GM18907 (cell line): ENCODE results near the gene GSTM4.
"Not testable (repeated sequence)": the region's sequence is repeated elsewhere in the genome, so short reads cannot be mapped to it uniquely, and the experiment has no call there.

Experiments used
- ATAC-seq: cut with Tn5 transposase; IDR thresholded peaks from one replicate; pipeline ENCODE4 v1.9.1; 2021; ENCODE audit warnings: mild to moderate bottlenecking, moderate library complexity; ENCODE audit not compliant: unreplicated experiment

GSTM4 gene

DNA sequence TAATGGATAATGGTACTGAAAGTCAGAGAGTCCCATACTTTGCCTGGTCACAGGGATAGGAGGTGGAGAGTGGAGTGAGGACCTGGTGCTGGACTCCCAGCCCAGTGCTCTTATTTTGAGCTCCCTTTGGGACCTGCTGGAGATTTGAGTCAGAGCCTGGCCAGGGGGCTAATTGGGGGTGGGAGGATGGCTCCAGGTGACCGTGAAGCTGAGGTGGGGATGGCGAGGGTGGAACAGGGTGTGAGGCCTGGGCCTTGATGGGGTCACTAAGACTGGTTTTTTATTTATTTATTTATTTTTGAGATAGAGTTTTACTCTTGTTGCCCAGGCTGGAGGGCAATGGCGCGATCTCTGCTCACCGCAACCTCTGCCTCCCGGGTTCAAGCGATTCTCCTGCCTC is 18.5 kb upstream of the GSTM4 start:
- no peak for ATAC-seq

DNA sequence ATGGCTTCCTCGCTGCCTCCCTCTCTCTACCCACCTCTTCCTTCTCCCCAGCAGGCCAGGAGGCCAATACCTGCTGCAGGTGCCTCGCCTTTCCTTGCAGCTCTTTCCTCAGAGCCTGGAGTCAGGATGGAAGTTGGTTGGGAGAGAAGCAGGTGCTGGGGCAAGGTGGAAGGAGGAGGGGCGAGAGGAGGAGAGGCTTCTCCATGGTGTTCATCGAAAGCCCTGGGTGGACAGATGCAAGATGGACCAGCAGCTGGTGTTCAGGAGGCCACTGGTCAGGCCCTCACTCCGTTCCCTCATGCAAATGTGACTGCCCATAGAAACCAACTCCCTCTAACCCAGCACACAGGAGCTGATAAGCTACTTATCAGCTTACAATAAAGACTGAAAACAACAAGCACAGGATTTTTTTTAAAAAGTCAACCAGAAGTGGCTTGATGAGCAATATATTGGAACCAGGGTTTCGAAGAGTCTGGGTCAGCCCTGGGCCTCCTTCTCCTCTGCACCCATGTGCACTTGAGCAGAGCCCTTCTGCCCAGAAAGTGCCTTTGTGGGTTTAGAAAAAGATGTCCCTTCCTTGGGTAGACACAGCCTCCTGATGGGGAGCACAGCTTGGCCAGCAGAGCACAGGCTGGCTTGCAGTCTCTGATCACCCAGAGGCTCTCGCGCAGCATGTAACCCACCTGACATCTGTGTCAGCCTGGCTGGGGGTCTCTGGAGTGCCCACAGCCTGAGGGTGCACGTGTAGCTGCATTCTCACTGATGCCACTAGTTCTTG is 16.6 kb upstream of the GSTM4 start:
- no peak for ATAC-seq

DNA sequence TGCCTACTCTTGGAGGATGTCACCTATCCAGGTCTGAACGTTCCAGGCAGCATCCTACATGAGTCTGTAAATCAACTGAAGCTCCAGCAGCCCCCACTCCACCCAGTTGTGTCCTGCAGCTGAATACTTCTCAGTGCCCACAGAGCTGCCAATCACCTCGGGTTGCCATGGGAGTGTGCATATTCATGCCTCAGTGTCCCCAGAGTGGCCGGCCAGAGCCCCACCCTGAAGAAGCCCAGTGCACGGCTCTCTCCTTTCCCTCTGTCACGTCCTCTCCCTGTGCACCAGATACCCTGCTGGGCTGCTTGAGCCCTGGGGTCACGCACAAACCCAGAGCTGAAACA is 16.1 kb upstream of the GSTM4 start:
- ATAC-seq = peak; percentile 10

DNA sequence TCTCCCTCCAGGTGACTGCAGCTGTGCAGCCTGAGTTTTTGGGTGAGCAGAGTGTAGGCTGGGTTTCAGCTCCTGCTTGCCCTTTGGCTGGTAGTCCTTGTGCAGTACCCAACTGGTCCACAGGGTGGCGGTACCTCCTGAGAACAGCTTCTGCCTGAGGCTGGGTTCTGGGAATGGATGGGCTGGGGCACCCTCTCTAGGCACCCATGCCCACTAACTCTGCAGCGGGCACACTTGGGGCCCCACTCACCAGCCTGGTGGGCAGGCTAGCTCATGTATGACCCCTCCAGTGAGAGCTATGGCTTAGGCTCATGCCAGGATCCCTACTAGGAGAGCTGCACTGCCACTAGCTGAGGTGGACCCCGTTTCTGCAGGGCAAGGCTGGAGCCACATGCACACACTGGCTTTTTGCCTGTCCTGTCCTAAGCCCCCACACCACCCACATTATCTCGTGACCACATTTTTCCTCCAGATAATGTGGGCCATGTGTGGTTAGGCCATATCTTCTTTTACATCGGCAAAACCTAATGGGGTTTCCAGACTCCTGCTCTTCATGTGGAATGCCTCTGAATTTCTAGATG is 15.5 kb upstream of the GSTM4 start:
- ATAC-seq = peak; percentile 66

DNA sequence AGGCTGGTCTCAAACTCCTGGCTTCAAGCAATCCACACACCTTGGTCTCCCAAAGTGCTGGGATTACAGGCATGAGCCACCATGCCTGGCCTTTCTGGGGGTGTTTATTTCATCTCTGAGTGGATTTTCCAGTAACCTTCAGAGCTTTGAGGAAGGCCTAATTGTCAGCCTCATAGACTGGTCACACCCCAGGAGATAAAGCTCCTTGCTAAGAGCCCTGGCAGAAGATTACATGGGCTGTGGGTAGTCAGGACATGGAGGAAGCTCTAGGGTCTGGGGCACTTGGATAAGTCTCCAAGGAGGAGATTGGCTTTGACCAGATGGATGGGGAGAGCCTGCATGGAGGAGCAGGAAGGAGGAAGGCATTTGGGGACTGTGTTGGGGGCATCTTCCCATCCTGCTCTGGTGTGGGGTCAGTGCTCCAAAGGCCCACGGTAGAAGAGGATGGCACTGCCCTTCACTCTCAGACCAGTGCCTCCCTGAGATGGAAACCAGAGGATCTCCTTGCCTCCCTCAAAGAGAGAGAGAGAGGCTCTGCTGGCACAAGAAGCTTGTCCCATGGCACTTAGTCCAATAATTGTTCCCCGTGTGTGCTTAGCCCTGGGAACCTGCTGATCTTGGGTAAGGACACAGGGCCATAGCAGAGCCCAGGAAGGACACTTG is 14.7 kb upstream of the GSTM4 start:
- ATAC-seq = no peak

DNA sequence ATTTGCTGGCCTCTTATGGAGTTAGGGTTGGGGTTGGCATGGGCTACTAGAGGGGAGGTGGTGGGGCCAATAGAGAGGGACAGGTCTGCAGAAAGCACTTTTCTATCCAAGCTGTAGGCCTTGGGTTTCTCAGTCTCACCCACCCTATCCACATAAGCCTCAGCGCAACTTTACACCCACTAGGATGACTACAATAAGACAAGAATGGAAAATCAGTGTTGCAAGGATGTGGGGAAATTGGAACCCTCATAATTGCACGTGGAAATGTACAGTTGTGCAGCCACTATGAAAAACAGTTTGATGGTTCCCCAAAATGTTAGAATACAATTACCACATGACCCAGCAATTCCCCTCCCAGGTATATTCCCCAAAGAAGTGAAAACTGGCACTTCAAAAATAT is 14.0 kb upstream of the GSTM4 start:
- no peak for ATAC-seq

DNA sequence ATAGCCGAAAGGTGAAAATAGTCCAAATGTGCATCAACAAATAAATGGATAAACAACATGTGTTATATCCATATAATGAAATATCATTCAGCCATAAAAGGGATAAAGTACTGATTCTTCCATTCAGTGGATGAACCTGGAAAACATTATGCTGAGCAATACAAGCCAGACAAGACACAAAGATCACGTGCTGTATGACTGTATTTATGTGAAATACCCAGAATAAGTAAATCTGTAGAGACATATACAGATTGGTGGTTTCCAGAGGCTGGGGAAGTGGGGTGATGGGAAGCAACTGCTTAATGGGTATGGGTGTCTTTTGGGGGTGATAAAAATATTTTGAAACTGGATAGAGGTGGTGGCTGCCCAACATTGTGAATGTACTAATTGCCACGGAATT is 13.3 kb upstream of the GSTM4 start:
- ATAC-seq = no peak

DNA sequence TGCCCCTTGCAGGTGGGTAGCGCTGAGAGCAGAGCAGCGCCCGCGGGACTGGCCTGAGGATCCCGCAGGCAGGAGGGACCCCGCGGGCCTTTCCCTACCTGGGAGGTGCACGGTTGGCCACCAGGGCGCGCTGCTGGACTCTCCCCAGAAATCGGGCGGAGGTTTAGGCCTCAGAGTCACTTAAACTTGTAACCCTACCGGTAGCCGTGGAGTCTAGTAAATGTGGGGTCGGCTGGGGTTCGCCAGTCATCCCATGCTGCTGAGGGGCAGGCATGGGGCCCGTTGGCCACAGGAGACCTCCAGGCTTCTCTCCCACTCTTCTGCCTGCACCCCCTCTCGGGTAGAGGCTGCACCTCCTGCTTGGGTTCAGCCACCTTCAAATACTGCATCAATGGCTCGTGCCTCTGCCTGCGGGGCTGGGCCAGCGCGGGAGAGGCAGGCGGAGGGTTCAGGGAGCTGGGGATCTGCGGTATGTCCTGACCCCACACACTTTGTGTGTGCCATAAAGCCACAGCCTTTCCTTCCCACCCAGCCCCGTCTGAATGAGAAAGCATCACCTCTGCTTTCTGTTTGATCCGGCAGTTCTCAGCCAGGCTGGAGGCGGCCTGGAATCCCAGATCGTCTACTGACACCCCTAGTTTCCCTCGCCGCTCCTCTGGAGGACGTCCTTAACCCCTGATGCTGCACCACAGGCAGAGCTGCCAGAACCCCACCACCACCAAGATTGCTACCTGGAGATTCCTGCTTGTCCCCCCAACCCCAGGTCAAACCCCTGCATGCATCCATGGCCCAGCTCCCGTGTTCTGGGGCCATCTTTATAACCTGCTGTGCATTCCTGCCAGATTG is 12.3 kb upstream of the GSTM4 start:
- ATAC-seq = peak; percentile 80

DNA sequence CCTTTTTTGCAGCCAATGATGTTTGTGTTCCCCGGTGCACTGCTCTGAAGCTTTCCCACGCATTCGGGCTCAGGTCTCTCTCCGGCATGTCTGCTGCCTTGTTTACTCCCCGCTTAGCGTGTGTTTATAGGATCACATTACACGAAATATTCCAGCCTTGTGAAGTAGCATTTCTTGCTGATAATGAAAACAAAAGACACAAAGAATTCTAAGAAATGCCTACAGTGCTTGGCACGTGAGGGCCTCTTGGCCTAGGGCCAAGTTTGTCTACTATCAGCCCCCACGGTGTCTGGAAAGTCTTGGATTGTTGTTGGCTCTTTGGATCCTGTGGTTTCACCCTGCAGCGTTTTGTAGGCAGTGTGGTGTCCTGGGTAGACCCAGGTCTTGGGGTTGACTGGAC is 11.2 kb upstream of the GSTM4 start:
- ATAC-seq = no peak

DNA sequence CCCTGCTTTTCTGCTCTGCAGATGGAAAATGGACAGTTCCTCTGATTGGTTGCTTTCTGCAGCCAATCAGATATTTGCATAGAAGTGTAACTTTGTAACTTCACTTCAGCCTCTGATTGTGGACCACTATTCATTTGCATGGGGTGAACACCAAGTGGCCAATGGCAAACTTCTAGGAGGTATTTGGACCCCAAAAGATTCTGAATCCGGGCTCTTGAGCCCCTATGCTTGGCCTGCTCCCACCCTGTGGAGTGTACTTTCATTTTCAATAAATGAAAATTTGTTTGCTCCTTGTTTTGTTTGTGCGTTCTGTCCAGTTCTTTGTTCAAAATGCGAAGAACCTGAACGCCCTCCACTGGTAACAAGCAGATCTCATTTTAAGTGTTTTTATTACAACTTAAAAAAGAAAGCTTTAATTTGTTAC is 6.4 kb upstream of the GSTM4 start:
- no peak for ATAC-seq

DNA sequence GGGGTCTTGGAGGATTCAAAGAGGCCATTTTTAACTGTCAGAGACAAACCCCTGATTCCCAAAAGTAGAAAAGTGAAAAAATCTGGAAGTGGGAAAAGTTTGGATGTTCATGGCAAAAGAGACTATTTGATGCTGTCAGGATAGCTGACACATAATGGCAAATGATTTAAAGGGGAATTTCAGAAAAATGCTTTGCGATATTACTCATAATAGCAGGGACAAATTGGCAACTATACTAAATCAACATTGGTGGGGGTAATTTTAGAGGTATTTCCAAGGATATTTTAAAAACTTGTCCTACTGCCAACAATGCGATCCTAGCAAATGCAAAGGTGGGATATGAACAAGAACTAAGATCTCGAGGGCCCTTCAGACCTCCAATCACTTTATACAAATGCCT is 5.3 kb upstream of the GSTM4 start:
- no peak for ATAC-seq

DNA sequence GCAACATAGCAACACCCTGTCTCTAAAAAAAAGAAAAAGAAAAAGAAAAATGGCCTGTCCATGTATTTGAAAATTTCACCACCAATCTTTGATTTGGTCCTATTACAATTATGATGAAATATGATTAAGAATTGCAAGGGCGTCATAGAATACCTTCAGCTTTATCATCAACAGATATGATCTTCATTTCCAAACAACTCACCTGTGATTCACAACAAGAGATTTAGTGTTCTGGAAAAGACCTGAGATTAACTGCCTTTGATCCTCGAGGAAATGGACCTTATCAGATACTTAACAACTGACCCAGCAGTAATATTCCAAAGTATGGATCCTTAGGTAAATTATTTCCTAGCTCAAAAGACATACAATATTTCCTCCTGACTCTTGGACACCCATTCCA is 3.5 kb upstream of the GSTM4 start:
- no peak for ATAC-seq

DNA sequence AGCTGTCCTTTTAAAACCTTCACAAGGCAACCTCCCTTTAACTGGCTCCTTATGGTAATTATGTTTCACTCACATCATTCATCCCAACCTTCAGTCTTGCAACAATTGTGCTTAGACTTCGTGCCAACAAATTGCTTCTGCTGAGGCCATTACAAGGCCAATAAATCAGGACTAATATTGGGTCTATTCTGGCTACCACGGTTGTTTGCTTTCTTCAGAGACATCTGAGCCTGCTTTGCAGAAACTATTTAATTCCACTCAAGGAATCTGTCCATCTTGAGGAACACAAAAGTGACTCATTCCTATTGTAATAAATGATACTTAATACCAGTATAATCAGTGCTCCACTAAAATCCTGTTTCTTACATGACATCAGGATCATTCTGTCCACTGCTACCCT is 2.6 kb upstream of the GSTM4 start:
- ATAC-seq = no peak

DNA sequence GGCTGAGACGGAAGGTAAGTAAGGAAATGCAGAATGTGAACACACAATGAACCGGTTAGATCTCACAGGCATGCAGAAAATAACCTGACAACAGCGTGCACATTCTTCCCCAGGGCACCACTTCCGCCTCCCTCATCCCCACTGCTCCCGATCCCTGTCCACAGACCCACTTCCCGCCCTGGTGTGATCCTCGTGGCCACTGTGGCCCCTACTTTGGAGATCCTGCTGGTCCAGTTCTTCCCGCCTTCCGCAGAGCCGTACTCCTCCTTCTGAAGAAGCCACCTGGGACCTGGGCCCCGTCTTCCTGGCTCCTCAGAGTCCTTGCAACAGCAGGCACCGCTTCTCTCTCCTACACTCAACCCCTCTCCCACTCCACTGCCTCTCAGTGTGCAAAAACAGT is 1.4 kb upstream of the GSTM4 start:
- ATAC-seq = no peak

DNA sequence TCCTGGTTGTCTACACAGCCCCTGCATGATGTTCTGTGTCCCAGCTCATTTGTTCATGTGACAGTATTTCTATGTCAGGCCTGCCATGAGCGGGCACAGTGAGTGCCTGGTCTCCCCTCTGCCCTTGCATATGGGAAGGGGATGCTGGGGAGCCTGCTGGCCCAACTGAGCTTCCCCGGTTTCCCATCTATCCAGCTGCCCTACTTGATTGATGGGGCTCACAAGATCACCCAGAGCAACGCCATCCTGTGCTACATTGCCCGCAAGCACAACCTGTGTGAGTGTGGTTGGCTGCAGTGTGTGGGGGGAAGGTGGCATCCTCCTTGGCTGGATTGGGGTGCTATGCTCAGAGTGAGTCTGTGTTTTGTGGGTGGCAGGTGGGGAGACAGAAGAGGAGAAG is 1.5 kb downstream of the GSTM4 start:
- no peak for ATAC-seq

DNA sequence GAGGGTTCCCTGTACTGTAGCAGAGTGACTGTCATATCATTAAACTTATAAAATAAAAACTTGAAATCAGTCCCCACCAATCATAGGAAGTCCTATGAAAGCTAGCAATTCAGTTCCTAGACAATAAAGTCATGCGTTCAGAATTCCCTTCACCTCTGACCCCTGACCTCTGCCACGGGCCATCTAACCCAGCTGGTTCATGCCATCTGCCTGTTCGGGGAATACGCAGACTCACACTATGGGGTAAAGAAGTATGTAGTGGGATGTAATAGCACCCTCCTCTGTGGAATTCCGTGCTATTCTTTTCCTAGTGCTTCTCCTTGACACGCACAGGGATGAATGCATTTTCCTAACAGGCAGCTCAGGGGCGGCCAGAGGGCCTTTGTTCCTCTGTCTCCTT is 2.1 kb downstream of the GSTM4 start:
- ATAC-seq = no peak

DNA sequence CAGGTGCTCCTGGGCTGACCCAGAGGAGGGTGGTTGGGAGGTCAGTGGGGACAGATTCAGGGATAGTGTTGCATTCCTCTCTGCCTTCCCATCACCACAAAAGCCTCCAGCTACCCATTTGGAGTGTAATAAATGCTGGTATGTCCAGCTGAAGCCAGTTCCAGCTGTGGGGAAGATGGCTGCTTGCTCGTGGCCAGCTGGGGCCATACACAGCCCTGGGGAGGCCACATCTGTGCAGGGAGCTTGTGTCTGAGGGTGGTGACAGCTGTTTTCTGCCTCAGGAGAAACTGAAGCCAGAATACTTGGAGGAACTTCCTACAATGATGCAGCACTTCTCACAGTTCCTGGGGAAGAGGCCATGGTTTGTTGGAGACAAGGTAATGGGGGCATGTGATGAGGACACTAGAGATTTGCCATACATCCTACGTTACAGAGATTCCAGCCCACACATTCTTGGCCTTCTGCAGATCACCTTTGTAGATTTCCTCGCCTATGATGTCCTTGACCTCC is 2.7 kb downstream of the GSTM4 start:
- ATAC-seq = no peak

DNA sequence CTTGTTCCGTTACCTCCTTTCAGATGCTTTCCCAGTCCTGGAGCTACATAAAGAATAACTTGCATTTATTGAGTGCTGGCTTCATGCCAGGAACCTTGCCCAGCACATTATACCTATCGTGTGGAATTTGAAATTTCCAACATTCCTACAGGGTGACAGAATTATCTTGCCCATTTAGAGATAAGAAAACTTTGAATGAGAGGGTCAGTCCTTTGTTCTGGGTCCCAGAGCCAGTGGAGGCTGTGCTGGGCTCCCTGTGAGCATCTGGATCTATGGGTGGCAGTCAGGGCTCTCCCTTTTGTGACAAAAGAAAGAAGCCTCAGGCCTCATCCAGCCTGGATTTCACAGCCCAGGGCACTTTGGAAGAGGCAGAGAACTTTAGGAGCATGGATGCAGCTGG is 3.2 kb downstream of the GSTM4 start:
- no peak for ATAC-seq

DNA sequence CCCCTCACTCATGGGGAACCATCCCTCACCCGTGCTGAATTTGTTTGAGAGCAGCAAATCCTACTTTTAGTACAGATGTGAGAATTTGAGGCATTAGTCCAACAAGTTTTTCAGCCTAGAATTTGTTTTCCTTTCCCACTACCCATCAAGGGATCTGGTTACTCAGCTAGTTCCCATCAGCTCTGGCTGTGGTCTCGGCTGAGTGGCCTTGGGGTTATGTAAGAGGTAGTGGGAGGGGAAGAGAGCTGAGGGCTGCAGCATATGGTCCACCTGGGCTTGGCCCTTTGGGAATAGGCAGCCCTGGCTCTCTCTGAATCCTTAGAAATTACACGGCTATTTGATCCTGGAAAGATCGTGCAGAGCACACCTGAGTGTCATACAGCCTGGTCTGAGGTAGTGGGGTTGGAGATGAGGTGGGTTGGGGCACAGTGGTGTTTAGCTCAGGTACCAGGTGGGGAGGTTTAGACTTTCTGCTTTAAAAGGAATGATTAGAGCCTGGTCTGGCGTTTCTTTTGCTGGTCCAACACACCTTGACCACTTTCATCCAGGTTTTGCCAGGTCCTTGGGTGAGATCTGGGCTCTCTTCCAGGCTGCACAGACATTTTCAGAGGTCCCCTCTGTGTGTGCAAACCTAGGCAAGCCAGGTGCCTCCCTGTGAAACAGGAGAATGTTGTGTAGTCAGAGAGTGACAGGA is 4.2 kb downstream of the GSTM4 start:
- ATAC-seq = no peak

DNA sequence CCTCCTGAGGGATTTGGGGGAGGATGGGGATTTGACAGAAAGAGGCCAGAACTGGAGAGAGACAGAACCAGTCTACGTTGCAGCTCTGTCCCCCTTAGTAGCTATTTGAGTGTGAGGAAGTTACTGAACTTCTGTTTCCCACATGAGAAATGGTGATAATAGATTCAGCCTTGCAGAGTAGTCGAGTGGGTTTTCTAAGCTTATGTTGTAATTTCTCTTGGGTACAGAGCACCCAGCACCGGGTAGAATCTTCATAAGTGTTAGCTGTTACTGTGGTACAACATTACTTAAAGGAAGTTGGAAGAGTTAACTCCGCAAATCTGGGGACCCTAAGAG is 4.8 kb downstream of the GSTM4 start:
- not testable (repeated sequence) for ATAC-seq

DNA sequence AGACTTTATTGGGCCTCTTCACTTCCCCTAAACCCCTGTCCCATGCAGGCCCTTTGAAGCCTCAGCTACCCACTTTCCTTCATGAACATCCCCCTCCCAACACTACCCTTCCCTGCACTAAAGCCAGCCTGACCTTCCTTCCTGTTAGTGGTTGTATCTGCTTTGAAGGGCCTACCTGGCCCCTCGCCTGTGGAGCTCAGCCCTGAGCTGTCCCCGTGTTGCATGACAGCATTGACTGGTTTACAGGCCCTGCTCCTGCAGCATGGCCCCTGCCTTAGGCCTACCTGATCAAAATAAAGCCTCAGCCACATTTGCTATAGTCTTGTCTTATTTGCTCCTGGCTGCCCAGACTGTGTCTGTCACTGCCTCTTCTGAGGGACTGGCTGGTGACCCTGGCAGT is 5.5 kb downstream of the GSTM4 start:
- no peak for ATAC-seq
